HG02970 (cell line): ENCODE results near the gene C14orf39.

Experiments used
- ATAC-seq: cut with Tn5 transposase; IDR thresholded peaks from one replicate; pipeline ENCODE4 v1.9.1; 2021; ENCODE audit warnings: mild to moderate bottlenecking, moderate library complexity, moderate number of reproducible peaks; ENCODE audit not compliant: unreplicated experiment, low FRiP score

The C14orf39 gene

GRCh38 chr14:60485598-60486251, at the start of gene C14orf39:
Gene C14orf39 (minus strand): TSS chr14:60486063. CDS start chr14:60485078, 985 bp downstream.
- ATAC-seq = no peak

GRCh38 chr14:60532442-60532841, 46.6 kb upstream of the C14orf39 start:
- no peak for ATAC-seq

GRCh38 chr14:60515511-60516289, 29.8 kb upstream of the C14orf39 start:
- no peak for ATAC-seq

- no peak for ATAC-seq
Observed at GRCh38 chr14:60514741-60515491, 29.1 kb upstream of the C14orf39 start.

GRCh38 chr14:60514378-60514740, 28.5 kb upstream of the C14orf39 start:
- ATAC-seq = no peak

GRCh38 chr14:60512973-60513571, 27.2 kb upstream of the C14orf39 start:
- no peak for ATAC-seq

GRCh38 chr14:60512126-60512525, 26.3 kb upstream of the C14orf39 start:
- no peak for ATAC-seq

GRCh38 chr14:60510951-60511599, 25.2 kb upstream of the C14orf39 start:
- ATAC-seq = no peak

- ATAC-seq = no peak
Observed at GRCh38 chr14:60510254-60510950, 24.5 kb upstream of the C14orf39 start.

GRCh38 chr14:60509438-60510253, 23.8 kb upstream of the C14orf39 start:
- no peak for ATAC-seq

GRCh38 chr14:60508707-60509437, 23.0 kb upstream of the C14orf39 start, which contains the start of gene SIX6:
Gene SIX6 (plus strand): TSS chr14:60509146. CDS start chr14:60509399, 253 bp downstream.
- ATAC-seq = no peak

GRCh38 chr14:60508363-60508706, 22.5 kb upstream of the C14orf39 start:
- ATAC-seq = no peak

GRCh38 chr14:60506985-60507829, 21.3 kb upstream of the C14orf39 start:
- no peak for ATAC-seq

- no peak for ATAC-seq
Observed at GRCh38 chr14:60506462-60506984, 20.7 kb upstream of the C14orf39 start.

GRCh38 chr14:60506010-60506409, 20.1 kb upstream of the C14orf39 start:
- no peak for ATAC-seq

- ATAC-seq = no peak
Observed at GRCh38 chr14:60505448-60505847, 19.6 kb upstream of the C14orf39 start.

GRCh38 chr14:60502541-60502940, 16.7 kb upstream of the C14orf39 start:
- no peak for ATAC-seq
